HG03095 (cell line): ENCODE data around the gene MGST2.
"Not testable (repeated sequence)": the region's sequence is repeated elsewhere in the genome, so short reads cannot be mapped to it uniquely, and the experiment has no call there.

ENCODE experiments used
- ATAC-seq: cut with Tn5 transposase; IDR thresholded peaks from one replicate; pipeline ENCODE4 v1.9.1; 2021; ENCODE audit warnings: moderate library complexity; ENCODE audit not compliant: unreplicated experiment

MGST2 gene

DNA sequence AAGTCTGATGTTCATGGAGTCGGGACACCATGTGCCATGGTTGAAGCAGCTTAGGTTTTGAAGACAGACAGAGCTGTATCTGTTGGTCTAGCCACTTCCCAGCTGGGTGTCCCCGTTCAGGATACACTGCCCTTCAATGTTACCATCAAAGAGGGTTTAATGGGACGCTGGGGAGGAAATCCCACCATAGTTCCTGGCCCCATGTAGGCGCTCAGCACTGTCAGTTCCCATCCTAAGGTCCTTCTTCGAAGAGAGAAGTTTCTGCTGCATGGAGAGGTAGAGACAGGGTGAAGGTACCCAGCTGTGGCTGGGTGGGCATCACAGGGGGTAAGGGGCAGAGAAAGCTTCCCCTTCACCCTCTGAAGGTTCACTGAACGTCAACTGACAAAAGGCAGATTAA is 3.7 kb downstream of the MGST2 start:
- no peak for ATAC-seq

DNA sequence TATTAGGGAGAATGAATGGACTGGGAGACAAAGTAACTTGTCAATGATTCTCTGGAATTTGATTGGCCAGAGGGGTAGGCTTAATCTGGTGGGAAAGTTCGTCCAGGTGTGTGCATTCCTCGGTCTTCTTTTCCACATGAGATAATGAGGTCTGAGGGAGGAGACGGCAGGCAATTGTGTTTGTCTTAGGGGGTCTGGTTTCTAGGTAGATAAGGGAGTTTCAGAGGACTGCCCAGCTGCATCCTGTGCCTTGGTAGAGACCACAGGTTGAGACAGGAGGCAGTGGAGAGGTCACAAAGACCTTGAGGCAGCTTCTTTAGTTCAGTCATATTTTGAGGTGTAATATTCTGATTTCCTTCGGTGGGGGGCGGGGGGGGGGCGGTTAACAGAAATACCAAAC is 4.3 kb downstream of the MGST2 start:
- ATAC-seq, result no peak

DNA sequence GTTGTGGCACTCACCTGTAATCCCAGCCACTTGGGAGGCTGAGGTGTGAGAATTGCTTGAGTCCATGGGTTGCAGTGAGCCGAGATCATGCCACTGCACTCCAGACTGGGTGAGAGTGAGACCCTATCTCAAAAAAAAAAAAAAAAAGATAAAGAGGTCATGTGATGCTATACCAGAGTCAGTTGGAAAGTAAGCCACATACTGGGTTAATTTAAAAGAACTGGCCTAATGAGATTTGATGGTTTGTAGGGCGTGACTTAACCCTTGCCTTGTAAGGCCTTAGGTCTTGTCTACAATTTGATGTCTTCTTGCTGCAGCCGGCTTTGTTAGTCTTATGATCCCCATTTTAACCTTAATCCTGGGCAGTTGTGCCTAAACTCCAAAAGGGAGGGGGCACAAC is 5.2 kb downstream of the MGST2 start:
- ATAC-seq, result no peak

- no peak for ATAC-seq
Measured at GRCh38 chr4:139672215-139672614, 6.6 kb downstream of the MGST2 start.

GRCh38 chr4:139672732-139673131 is 7.1 kb downstream of the MGST2 start:
- ATAC-seq, result no peak

- no peak for ATAC-seq
Measured at GRCh38 chr4:139674875-139675550, 9.4 kb downstream of the MGST2 start.

- no peak for ATAC-seq
Measured at GRCh38 chr4:139675651-139676050, 10.0 kb downstream of the MGST2 start.

GRCh38 chr4:139676365-139676764 is 10.7 kb downstream of the MGST2 start:
- ATAC-seq, result no peak

GRCh38 chr4:139676913-139677585 is 11.4 kb downstream of the MGST2 start:
- ATAC-seq, result no peak

GRCh38 chr4:139682309-139682708 is 16.7 kb downstream of the MGST2 start:
- no peak for ATAC-seq

DNA sequence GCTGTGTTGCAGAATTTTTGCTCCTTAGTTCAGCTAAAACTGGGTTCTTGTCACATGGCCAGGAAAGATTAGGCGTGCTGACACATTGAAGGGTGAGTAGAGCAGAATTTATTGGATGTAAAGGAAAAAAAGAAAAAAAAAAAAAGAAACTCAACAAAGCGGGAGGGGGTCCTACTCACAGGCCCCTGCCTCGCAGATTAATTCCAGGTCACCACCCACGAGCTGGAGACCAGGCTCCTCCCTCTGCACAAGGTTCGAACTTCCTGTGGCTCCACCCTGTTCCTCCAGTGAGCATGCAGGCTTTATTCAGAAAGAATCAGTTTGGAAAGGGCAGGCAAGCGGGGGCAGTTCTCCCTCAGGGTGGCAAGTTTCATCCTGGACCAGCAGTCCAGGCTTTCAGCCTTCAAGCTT is 17.1 kb downstream of the MGST2 start:
- no peak for ATAC-seq

DNA sequence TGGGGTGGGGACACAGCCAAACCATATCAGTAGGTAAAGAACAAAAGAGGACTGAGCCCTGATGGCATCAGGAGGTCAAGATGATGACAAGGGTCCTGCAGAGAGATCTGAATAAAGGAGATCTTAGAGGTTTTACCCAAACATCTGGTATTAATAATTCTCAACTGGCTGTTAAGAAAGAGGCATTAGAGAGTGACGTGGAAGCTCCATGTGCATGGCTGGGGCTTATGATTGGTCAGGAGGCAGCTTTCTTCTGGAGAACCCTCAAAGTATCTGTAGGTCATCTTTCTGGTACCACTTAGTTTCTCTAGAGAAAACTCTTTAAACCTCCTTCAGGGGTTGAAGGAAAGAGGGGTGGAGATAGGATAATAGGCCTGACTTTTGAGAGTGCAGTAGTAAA is 18.7 kb downstream of the MGST2 start:
- ATAC-seq, result no peak

GRCh38 chr4:139685180-139685579 is 19.6 kb downstream of the MGST2 start:
- ATAC-seq, result no peak

DNA sequence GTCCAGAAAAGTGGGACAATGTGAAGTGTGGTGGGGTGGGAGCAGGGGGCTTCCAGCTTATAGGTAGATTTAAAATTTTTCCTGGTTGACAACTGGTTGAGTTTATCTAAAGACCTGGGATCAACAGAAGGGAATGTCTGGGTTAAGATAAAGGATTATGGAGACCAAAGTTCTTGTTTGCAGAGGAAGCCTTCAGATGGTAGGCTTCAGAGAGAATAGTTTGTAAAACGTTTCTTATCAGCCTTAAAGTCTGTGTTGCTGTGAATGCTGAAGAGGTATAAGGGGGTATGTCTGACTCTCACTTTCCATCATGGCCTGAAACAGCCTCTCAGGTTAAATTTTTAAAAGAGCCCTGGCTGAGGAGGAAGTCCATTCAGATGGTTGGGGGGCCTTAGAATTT is 20.5 kb downstream of the MGST2 start:
- no peak for ATAC-seq

GRCh38 chr4:139686988-139687387 is 21.4 kb downstream of the MGST2 start:
- ATAC-seq, result no peak

- no peak for ATAC-seq
Measured at GRCh38 chr4:139689093-139689722, 23.6 kb downstream of the MGST2 start.

- ATAC-seq, result no peak
Measured at GRCh38 chr4:139690419-139690818, 24.8 kb downstream of the MGST2 start.

GRCh38 chr4:139692309-139693012 is 26.8 kb downstream of the MGST2 start:
- ATAC-seq, result no peak

DNA sequence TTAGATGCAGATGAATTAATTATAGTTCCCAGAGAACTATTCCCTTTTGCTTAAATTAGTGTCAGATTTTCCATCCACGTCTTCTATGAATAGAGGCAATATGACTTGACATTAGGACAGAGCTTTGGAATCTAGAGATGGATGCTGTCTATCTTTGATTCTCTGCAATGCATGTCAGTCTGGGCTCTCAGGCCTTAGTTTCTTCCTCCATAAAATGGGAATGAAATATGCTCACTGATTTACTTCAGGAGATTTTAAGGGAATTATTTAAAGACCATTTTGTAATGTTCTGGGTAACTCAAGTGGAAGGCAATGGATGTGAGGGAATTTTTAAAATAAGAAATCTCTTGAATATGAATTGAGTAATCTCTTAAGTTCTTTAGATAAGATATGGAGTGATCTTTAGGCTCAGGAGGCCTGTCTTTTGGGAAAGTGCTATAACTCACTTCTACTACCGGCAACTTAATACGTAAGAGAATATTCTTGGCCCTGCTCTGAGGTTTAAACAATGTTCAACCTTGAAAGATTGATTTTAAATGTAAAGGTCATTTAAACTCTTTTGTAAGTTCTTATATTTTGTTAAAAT is 29.0 kb downstream of the MGST2 start:
- no peak for ATAC-seq

GRCh38 chr4:139696491-139696890 is 30.9 kb downstream of the MGST2 start:
- ATAC-seq, result no peak

- not testable (repeated sequence) for ATAC-seq
Measured at GRCh38 chr4:139698167-139698925, 32.7 kb downstream of the MGST2 start.
